GM19468 (cell line): ENCODE data around the gene KIZ.

ENCODE experiments used
- ATAC-seq: cut with Tn5 transposase; IDR thresholded peaks from one replicate; pipeline ENCODE4 v1.9.1; 2021; ENCODE audit warnings: mild to moderate bottlenecking, moderate library complexity, moderate number of reproducible peaks; ENCODE audit not compliant: unreplicated experiment; ENCODE audit errors: extremely low read depth

The KIZ gene

GRCh38 chr20:21104921-21105320, 21.0 kb upstream of the KIZ start:
- ATAC-seq, result no peak

- ATAC-seq, result no peak
Measured at GRCh38 chr20:21105429-21106170, 20.3 kb upstream of the KIZ start.

GRCh38 chr20:21106171-21107017, 19.5 kb upstream of the KIZ start, which contains the start of gene LINC00237:
Gene LINC00237 (minus strand): TSS chr20:21106358.
- ATAC-seq, result no peak

DNA sequence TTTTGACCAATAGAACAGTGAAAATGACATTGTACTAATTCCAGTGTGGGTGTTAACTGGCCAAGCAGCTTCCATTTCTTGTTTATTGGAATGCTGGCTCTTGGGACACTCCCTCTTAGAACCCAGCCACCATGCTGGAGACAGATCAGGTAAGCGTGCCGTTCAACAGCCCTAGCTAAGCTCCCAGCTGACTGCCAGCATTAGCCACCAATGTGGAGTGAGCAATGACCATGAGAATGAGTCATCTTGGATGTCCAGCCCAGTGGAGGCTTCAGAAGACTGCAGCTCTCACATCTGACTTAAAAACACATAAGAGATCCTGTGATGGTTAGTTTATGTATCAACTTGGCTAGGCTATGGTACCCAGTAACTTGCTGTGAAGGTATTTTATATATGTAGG, 16.7 kb upstream of the KIZ start:
- no peak for ATAC-seq

DNA sequence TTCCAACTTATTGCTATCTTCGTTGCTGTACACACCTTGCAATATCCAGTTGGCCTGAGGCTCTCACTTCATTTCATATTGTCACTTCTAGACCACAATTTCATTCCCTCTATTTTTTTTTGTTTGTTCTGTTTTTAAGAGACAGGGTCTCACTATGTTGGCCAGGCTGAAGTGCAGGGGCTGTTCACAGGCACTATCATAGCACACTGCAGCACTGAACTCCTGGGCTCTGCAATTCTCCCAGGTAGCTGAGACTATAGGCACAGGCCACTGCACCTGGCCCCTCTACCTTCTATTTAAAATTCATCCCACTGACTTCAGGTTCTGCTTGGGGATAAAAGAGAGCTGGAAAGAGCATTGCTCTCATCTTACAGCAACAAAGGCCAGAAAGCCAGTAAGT, 15.1 kb upstream of the KIZ start:
- no peak for ATAC-seq

DNA sequence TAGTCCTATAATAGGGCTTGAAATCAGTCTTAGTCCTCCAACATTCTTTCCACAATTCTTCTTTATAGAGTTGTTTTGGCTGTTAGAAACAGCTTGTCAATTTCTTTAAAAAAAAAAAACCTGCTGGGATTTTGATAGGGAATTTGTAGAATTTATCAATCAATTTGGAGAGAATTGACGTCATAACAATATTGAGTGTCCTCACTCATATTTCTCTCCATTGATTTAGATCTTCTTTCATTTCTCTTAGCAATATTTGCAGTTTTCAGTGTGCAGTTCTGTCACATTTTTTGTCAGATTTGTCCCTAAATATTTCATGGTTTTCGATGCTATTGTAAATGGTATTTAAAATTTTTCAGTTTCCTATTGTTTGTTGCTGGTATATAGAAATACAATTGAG, 14.5 kb upstream of the KIZ start:
- ATAC-seq, result no peak

DNA sequence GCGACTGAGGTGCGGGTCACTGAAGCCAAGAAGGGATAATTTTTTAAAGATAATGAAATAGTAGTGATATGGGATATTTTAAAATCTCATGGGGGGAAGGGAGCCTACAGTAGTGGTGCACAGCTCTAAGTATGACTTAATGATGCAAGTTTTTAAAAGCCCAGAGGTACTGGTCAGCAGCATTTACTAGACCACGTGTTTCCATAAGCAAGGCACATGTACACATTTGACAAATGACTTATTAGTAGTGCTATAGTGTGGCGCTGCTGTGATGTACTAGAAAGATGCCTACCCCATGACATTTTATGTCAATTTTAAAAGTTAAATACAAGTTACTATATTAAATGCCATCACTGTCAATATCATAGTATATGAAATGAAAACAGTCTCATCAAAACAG, 12.2 kb upstream of the KIZ start:
- ATAC-seq, result no peak

- no peak for ATAC-seq
Measured at GRCh38 chr20:21114584-21114983, 11.3 kb upstream of the KIZ start.

GRCh38 chr20:21117521-21117920, 8.4 kb upstream of the KIZ start:
- ATAC-seq, result no peak

GRCh38 chr20:21118138-21118537, 7.7 kb upstream of the KIZ start:
- ATAC-seq, result no peak

DNA sequence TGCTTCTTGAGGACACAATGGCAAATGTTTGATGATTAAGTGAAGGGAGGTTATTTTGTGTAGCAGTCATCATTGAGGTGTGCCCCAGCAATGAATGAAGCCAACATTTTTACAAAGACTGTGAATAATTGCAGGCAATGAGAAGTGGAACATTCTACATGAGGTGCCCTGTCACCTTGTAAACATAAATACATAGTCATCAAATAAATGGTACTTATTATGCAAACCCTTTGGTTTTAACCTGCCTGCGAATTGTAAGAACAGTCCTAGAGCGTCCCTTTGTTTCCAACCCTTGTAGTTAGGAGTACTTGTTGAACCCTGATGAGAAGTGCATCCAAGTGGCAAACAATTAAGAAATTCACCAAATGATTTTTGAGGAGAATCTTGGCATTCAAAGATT, 7.1 kb upstream of the KIZ start:
- ATAC-seq, result no peak

DNA sequence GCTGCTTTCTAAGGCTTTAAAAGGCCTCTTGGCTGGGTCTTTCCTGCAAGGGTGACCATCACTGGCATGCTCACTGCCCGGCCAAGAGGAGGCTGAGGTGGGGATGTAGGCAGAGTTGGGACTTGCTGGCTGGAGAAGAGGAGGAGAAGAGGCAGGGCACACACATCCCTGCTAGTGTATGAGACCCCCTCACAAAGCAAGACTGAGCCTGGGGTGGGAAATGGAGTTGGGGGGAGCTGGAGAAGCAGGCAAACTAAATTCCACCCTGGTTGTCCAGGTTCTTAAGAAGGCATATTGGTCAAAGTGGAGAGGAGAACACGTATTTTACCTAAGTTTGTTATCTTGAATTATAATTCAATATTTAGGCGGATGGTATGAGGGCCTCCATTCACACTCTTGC, 1.7 kb upstream of the KIZ start:
- ATAC-seq, result no peak

DNA sequence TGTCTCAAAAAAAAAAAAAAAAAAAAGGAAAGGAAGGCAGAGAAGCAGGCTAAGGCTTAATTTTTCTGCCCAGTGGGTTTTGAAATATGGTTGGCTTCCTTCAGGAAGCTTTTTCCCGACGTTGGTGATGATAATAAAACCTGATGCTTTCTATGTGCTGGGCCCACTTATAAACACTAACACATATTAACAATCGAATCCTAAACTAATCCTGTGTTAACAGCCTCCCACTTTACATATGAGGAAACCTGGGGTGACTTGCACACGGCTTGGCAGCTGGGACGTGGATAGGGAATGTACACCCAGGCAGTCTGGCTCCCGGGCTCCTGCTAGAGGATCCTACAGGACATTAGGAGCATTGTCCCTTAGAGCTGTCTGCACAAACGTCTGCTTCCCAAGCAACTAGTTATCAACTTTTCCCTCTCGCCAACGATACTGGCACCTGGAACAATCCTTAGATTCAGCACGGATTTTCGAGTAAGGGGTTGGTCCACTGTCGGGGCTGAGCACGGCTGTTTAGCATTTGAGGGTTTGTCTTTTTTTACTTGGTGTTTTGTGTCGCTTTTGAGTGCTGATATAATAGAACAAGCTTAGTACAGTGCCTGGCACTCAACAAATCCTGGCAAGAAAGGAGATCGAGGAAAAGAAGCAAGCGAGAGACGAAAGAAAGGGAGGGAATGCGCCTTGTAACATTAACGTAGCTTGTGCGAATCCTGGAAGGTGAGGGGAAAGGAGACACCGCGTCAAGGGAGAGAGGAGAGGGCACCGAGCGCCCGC, 622 bp upstream of the KIZ start:
- ATAC-seq, result no peak

DNA sequence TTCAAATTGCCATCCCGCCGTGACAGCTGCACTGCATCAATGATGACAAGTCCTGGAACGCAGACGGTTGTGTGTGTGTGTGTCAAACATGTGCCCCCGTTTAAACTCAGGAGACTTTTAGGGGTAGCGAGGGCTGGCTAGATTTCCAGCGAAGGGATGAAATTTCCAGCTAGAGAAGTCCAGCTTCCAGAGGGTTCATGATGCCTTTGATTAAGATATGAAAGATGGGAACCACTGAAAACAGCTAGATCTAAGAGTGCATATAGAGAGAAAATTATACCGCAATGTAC, 644 bp downstream of the KIZ start:
- ATAC-seq, result no peak

- no peak for ATAC-seq
Measured at GRCh38 chr20:21127201-21127981, 1.5 kb downstream of the KIZ start.

DNA sequence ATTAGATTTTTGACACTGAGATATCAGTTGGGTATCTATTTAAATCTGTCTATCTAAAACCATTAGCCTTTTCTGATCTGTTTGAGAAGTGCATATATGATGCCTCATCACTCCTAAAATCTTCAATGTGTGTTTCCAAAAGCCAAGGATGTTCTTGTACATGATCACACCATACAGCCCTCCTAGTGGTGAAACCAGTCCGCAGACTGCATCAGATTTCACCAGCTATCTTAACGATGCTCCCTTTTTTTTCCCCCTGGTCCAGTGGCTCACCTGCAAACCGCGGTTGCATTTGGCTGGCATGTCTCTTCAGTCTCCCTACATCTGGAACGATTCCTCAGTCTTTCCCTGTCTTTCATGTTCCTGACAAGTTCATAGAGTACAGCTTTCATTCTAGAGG, 4.0 kb downstream of the KIZ start:
- ATAC-seq, result no peak

GRCh38 chr20:21133404-21133803, 7.5 kb downstream of the KIZ start:
- no peak for ATAC-seq

GRCh38 chr20:21133917-21134622, 8.2 kb downstream of the KIZ start:
- ATAC-seq, result no peak

DNA sequence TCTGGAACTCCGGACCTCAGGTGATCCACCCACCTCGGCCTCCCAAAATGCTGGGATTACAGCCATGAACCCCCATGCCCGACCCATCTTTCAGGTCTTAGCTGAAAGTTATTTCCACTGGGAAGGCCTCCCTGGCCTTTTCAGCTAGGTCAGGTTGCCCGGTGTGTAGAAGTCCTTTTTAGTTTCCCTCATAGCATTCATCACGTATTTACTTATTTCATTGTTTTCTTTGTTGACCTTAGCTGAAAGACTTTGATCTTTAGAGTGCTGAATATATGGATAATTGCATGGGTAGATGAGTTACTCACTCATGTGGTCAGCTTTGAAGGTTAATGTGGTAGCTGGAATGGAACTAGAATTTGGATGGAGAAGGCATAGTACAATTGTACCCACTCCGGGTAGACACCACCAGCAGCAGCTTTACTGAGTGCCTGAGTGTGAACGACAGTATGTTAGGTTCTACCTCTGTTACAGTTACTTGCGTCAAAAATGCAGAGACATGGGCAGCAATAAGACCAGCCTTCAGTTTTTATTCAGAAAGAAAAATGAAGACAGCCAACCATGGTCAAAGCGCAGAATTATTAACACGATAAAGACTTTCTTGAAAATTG, 9.1 kb downstream of the KIZ start:
- no peak for ATAC-seq
